ENCODE data around the gene ANKRD18A.
"Not testable (repeated sequence)": the region's sequence is repeated elsewhere in the genome, so short reads cannot be mapped to it uniquely, and the experiment has no call there.

DNA sequence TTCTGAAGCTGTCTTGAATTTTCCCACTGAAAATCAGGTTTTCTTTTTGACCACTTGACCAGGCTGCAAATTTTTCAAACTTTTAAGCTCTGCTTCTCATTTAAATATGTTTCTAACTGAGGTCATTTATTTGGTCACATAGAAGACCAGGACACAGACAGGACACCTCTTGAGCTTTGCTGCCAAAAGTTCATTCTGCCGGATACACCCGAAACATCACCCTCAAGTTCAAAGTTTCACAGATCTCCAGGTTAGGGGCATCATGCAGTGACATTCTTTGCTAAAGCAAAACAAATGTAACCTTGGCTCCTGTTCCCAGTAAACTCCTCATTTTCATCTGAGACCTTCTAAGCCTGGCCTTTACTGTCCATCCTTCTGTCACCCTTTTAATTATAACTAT lies 65.4 kb downstream of the ANKRD18A start:
- not testable (repeated sequence) for TF ChIP-seq ZNF212 (CRISPR knock-in tag; IDR thresholded peaks at IDR 0.05); POLR2AphosphoS5 (IDR thresholded peaks at IDR 0.05; ENCODE audit: control insufficient read depth, insufficient read depth, low read depth, low read length)

Data from K562 (cell line).